GM18873 (cell line): ENCODE results near the gene FMC1.
A peak's percentile ranks its signal among the peaks of the same experiment; 100 is the strongest.
"Not testable (repeated sequence)": the region's sequence is repeated elsewhere in the genome, so short reads cannot be mapped to it uniquely, and the experiment has no call there.

Experiments used
- ATAC-seq: cut with Tn5 transposase; IDR thresholded peaks from one replicate; pipeline ENCODE4 v1.9.1; 2021; ENCODE audit warnings: mild to moderate bottlenecking, moderate library complexity, moderate number of reproducible peaks; ENCODE audit not compliant: unreplicated experiment, low FRiP score

FMC1 gene

DNA sequence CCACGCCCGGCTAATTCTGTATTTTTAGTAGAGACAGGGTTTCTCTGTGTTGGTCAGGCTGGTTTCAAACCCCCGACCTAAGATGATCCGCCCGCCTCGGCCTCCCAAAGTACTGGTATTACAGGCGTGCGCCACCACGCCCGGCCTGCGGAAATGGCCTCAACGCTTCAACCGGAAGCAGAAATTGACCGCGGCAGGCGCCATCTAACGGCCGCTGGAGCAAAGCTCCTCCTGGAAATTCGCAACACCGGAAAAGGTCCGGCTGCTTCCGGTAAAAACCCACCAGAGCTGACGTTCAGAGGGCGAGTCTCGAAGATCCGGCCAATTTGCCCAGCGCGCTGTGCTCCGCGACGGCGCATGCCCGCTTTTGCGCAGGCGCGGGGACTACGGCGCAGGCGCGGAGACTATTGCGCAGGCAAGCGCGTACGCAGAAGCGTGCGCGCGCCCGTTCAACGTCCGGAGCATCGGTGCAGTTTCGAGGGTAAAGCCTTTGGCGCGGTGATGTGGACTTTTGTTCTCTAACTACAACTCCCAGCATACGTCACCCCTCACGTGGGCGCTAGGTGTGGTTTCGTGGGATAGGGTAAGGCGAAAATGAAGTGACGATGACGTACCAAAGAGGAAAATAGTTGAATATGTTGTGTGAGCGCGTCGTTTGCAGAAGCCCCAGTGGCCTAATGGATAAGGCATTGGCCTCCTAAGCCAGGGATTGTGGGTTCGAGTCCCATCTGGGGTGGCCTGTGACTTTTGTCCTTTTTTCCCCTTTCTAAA is 915 bp upstream of the FMC1 start:
- peak; percentile 87 for ATAC-seq

DNA sequence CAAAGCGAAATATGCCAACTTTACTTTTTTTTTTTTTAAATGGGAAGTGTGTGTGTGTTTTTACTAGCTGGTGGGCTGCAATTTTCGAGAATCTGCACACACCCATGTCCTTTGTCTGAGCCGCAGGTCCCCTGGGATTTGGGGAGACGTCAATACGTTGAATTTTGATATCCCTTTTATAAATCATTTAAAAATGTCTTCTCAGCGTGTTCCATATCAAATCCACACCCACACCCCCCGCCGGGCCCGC is 404 bp upstream of the FMC1 start:
- ATAC-seq = no peak

DNA sequence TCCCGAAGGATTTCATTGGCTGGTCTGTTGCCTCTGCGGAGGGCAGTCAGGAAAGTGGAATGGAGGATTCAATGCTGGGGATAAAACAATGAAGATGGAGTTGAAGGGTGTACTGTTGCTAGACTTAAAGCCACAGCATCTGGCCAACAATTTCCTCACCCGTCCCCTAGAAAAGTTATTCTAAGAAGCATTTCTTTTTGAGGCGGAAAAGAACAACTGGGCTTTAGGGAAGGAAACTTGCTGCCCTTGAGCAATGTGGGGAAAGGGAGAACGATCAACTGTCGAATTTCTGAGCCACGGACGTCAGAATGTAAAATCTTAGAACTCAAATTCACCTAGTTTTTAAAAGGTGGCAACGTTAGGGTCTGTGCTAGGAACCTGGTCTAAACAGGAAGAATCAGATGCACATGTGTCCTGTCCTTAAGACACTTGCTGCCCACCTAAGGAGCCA is 664 bp downstream of the FMC1 start:
- ATAC-seq = no peak

DNA sequence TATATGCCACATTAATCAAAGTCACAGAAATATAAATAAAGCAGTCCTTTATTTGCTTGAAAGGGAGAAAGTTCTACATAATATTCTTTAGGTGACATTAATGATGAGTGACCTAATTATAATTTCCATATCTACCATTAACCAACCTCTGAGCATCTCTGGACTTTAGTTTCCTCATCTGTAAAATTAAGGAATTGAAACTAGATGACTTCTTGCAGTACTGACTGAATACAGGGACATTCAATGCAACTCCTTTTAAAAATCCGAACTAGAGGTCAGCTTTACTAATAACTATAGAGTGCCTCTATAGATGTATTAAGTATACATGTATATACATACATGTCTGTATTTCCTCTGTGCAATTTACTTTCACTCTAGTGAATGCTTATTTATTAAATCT is 3.9 kb downstream of the FMC1 start:
- no peak for ATAC-seq

DNA sequence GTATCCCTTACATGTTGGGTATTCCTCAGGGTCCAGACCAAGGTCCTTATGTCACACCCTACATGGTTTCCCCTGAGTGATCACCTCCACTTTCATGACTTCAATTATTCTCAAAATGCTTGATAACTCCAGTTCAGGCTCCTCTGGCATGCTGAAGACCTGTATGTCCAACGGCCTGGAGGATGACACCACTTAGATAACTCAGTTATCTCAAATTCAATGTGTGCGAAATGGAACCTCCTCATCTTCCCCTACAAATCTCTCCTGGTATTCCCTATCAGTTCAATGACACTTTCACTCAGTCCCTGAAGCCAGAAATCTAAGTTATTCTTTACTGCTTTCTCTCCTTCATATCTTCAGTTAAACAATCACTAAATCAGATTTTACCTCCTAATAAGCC is 9.9 kb downstream of the FMC1 start:
- ATAC-seq = no peak

DNA sequence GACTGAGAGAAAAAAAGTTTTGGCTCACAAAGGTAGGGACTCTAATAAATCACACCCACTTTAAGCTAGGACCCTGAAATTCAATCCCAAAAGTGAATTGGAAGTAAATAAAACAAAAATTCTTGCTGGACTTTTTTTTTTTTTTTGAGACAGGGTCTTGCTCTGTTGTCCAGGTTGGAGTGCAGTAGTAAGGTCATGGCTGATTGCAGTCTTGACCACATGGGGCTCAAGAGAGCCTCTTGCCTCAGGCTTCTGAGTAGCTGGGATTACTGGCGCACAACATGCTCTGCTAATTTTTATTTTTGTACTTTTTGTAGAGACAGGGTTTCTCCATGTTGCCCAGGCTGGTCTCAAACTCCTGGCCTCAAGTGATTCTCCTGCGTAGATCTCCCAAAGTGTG is 13.6 kb downstream of the FMC1 start:
- ATAC-seq = no peak

DNA sequence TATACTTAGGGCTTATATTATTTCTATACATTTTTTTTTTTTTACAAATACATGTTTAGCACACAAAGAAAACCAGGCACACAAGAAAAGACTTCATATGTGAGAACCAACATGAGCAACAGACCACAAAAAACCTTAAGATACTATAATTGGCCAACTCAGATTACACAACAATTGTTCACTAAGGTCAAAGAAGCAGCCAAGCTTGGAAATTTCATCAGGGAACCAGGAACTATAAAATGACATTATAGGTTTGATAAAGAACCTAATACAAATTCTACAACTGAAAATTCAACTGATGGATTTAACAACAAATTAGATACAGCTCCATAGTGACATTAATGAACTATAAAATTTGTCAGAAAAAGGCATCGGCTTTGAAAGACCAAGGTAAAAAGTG is 14.2 kb downstream of the FMC1 start:
- no peak for ATAC-seq

DNA sequence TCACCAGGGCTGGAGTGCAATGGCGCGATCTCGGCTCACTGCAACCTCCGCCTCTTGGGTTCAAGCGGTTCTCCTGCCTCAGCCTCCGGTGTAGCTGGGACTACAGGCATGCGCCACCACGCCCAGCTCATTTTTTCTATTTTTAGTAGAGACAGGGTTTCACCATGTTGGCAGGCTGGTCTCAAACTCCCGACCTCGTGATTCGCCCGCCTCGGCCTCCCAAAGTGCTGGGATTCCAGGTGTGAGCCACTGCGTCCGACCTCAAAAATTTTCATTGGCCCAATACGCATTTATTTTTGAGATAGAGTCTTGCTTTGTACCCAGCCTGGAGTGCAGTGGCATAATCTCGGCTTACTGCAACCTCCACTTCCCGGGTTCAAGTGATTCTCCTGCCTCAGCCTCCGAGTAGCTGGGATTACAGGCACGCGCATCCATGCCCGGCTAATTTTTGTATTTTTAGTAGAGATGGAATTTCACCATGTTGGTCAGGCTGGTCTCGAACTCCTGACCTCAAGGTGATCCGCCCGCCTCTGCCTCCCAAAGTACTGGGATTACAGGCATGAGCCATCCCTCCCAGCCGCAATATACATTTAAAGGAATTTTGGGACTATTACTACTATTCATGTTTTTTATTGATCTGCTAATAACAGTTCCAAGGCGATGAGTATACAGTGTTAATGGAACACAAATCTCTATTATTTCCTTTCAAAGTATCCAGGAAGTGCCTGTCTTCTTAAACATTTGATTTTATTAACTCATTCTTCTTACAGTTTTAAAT is 16.8 kb downstream of the FMC1 start:
- not testable (repeated sequence) for ATAC-seq

DNA sequence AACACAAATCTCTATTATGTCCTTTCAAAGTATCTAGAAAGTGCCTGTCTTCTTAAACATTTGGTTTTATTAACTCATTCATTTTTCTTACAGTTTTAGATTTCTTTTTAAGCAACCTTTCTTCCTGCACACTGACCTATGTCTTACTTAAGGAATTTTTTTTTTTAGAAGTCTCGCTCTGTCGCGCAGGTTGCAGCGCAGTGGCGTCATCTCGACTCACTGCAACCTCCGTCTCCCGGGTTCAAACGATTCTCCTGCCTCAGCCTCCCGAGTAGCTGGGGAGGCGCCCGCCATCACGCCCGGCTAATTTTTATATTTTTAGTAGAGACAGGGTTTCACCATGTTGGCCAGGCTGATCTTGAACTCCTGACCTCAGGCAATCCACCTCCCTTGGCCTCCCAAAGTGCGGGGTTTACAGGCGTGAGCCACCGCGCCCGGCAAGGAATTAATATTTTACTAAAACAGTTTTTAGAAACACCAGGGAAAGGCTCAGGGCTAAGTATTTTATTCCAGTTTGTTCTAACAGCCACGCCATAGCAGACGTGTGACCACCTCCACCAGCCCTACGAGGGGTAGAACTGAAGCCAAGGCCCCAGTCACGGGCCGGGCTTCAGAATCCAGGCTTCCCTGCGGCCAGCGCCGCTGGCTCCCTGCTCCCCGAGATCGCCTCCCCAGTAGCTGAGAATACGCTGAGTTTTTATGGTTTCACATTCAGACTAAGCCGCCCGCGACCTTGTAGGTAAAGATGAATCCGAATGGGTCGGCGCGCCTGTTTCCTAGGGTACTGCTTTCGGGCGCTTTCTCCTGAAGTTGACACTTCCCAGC is 17.6 kb downstream of the FMC1 start:
- ATAC-seq = peak; percentile 18

DNA sequence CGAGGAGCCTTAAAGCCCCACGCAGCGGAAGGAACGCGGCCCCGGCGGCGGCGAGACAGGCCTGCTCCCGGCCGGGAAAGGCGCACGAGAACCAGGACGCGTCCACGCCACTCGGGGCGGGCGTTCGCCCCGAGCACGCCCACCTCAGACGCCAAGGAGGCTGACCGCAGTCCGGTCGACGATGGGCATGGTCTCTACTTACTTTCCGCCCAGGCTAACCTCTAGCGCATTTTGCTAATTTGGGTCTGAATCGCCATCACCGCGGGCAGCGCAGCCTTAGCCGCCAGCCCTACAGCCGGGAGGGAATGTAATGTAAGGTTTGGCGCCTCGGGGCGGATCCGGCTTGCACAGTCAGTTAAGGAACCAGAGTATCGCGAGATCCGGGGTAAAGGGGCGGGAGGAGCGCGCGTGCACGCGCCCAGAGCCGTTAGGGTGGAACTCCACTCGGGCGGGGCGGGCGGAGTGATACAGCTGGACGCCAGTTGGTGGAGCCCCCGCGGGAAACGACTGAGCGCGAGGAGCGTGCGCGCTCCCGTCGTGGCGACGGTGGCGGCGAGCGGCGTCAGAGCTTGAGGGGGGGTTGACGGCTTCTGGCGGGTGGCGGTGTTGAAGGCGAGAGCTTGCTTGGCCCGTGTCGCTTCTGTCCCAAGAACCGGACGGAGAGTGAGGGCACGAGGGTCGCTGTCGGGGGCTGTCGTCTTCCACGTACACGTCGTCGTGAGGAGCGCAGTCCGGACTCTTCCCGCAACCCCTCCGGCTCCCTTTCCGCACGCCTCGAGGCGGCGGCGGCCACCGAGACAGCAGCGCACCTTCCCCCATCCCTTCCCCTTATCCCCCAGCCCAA is 18.5 kb downstream of the FMC1 start, which contains the start of gene LUC7L2:
LUC7L2 (plus strand) TSS at position 529 of the 844 bp plus-strand sequence. CDS start 368 bp downstream, outside the sequence.
- ATAC-seq = peak; percentile 61

DNA sequence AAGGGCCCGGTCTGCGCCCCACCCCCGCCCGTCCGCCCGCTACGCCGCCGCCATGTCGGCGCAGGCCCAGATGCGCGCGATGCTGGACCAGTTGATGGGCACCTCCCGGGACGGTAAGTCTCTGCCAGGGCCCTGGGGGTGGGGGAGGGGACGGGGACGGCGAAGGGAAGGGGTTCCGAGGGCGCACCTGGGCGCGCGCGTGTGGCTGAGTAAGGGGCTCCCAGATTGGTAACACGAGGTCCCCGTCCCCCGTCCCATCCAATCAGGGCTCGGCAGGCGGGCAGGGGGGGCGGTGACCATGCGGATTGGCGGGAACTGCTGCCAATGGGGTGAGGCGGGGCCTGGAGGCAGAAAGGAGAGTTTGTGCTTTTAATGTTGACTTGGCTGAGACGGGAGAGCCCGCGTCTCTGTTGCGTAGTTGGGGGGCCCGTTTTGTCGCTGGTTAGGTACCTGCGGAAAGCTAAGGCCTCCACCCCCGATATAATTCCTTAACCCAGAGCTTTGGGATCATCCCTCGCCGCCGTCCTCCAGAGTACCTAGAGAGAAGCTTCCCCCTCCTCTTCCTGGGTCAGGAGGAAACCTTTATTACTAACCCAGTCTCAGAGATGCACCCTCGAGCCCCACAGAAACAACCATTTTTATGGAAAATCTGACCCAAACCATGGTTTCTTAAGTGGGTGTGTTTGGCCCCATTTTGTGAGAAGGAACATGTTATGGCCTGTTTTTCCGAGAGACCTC is 19.2 kb downstream of the FMC1 start:
- peak; percentile 49 for ATAC-seq

DNA sequence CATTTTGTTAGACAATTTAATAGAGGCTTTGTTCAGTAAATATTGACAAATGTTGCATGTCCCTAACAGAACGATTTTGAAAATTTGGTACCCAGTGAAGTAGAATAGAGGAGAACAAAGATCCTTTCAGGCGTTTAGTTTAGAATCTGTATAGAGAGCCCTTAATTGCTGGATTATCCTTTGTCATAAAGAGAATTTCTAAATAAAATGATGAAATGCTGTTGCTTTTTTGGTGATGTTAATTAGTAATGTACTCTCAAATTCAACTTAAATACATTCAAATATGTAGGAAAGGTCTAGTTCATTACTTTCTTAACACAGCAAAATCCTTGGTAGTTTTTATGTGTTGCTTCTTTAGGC is 19.8 kb downstream of the FMC1 start:
- ATAC-seq = no peak

DNA sequence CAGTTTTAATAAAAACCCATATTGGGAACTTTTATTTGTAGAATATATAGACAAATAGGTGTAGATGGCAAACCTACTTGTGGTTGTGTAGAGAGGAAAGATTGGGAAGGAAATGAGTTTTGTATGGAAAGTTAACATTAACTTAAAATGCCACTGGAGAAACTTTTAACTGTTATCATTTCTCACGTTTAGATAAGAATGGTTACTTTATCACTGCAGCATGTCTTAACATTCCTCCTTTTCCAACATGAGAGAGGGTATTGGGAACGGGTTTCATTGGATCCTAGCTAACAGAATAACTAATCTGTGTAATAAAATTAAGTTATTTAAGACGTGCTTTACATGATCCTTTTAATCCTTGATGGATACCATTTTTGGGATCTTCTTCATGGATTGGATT is 20.4 kb downstream of the FMC1 start:
- no peak for ATAC-seq

DNA sequence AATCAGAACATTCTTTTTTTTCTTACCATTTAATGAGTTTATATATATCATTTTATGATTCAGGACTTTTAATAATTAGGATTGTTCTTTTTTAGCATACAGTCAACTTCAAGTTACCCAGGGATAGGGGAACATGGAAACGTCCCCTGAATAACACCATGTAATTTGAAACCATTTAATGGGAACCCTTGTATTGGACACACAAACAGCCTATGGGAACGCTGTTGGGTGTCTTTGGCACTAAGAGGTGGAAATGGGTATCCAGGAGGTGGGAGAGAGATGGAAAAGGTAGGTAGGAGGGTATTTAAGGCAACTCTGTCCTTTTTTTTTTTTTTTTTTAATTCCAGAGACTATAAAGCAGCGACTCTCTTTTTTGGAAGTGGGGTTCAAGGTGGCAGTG is 21.2 kb downstream of the FMC1 start:
- ATAC-seq = no peak

DNA sequence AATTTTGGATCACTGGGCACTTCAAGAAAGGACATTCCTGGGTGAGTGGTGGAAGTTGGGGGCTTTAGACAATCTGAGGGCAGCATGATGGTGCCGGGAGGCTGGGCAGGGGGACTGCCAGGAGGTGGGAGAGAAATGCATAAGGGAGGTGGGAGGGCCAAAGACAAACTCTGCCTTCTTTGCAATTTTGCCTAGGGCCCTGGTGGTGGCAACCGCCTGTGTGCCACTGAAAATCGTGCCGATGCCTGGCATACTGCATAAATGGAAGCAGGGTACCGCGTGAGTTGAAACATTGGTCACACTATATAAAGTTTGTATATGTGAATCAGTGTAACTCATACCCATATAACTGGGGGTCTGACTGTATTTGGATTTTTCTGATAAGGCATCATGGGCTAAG is 21.8 kb downstream of the FMC1 start:
- ATAC-seq = no peak

DNA sequence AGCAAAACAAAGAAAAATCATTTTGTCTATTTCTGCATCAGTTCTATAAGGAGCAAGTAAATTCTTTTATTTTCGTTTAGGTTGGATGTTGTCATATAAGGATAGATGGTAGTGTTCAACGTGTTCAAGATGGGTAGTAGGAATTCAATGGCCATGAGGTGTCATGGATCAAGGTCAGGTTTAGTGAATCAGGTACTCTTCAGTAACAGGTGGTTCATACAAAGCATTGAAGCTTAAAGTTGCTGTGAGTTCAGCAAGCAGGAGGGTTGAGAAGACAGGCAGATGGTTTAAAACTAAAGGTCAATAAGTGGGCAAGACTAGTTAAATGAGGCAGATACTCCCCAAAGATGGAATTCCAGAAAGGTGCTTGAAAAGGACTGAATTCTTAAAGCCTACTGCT is 24.2 kb downstream of the FMC1 start:
- no peak for ATAC-seq

DNA sequence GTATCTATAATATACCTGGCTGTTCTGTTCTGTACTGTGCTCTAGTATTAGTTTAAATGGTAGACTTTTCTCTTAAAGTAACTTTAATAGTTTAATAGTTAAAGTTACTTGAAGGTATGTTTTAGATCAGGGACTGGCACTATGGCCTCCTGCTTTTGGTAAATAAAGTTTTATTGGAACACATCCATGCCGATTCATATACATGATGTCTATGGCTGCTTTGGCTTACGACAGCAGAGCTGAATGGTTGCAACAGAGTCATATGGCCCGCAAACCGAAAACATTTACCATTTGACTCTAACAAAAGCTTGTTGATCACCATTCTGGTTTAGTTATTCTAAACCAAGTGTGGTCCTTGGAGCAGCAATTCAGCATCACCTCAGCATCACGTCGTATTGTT is 25.3 kb downstream of the FMC1 start:
- no peak for ATAC-seq

DNA sequence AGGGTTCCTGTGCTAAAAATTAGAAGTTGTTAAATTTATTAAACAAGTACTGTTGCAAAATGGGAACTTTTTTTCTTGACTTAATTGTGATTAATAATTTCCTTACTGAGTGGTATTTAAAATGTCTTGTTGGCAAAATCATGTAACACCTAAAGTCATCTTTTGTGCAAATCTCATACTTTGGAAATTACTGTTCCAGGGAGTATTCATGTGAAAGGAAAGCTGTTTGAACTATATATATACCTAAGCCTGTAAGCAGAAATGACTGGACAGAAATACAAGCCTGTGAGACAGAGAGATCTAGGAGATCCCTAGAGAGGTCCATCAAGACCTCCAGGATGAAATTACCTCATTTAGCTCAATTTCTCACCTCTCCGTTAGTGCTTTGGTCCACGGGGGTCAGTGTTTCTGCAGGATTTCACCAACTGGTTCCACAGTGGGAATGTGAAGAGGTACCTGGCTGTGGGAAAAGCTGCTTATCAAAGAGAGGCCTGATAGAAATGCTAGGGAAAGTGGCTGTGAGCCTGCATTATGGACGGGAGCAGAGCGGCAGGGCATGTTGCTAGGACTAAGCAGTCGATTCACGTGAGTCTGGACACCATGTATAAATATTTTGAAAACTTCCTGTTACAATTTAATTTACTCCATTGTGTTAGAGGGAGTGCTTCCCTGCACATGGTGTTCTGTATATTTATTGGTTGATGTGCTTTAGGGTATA is 26.5 kb downstream of the FMC1 start:
- no peak for ATAC-seq

DNA sequence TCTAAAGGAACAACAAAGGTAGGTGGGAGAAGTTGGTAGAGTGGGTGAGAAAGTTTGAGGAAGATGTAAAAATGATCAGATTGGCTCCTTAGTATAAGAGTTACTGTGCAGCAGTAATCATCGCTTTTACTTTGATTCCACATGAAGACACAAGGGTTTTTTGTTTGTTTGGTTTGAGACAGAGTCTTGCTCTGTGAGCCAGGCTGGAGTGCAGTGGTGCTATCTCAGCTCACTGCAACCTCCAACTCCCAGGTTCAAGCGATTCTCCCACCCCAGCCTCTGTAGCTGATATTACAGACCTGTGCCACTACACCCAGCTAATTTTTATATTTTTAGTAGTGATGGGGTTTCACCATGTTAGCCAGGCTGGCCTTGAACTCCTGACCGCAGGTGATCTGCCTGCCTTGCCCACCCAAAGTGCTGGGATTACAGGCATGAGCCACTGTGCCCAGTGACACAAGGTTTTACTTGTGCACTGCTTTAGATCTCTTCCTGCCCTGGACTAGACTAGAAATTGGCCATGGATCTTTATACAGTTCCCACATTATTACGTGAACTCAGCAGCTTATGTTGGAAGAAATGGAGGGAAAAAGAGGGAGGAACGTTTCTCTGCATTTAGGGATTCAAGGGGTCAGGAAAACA is 29.3 kb downstream of the FMC1 start:
- no peak for ATAC-seq
